ENCODE measurements around the gene GOLGA6L7.

Gene GOLGA6L7

GRCh38 chr15:28887339-28888174 is 39.1 kb upstream of the GOLGA6L7 start:
- DNase-seq (ENCODE audit: insufficient read length, low spot score), result no peak
- no peak for TF ChIP-seq POLR2A (IDR thresholded peaks at IDR 0.05; ENCODE audit: low read depth, low read length)
- FAIRE-seq, result no peak

- no peak for TF ChIP-seq POLR2A (IDR thresholded peaks at IDR 0.05; ENCODE audit: low read depth, low read length)
- no peak for DNase-seq (ENCODE audit: insufficient read length, low spot score)
- FAIRE-seq, result no peak
These were observed 38.2 kb upstream of the GOLGA6L7 start for GRCh38 chr15:28886431-28887338.

- DNase-seq (ENCODE audit: insufficient read length, low spot score), result no peak
- no peak for FAIRE-seq
- TF ChIP-seq POLR2A (IDR thresholded peaks at IDR 0.05; ENCODE audit: low read depth, low read length), result peak; percentile 25; the same call in 1 of the 2 replicates
These were observed 37.4 kb upstream of the GOLGA6L7 start, which contains the start of gene APBA2 for GRCh38 chr15:28885630-28886430. Gene APBA2 (plus strand): TSS chr15:28885974. CDS start chr15:29053885, 167,911 bp downstream.

- FAIRE-seq, result no peak
- TF ChIP-seq POLR2A (IDR thresholded peaks at IDR 0.05; ENCODE audit: low read depth, low read length), result no peak
- no peak for DNase-seq (ENCODE audit: insufficient read length, low spot score)
These were observed 36.7 kb upstream of the GOLGA6L7 start for GRCh38 chr15:28885128-28885629.

- FAIRE-seq, result no peak
- DNase-seq (ENCODE audit: insufficient read length, low spot score), result no peak
- TF ChIP-seq POLR2A (IDR thresholded peaks at IDR 0.05; ENCODE audit: low read depth, low read length), result no peak
These were observed 35.9 kb upstream of the GOLGA6L7 start for GRCh38 chr15:28884151-28884940.

- DNase-seq (ENCODE audit: insufficient read length, low spot score), result no peak
- FAIRE-seq, result no peak
- TF ChIP-seq POLR2A (IDR thresholded peaks at IDR 0.05; ENCODE audit: low read depth, low read length), result no peak
These were observed 33.2 kb upstream of the GOLGA6L7 start for GRCh38 chr15:28881600-28881999.

- FAIRE-seq, result no peak
- TF ChIP-seq POLR2A (IDR thresholded peaks at IDR 0.05; ENCODE audit: low read depth, low read length), result no peak
- no peak for DNase-seq (ENCODE audit: insufficient read length, low spot score)
These were observed 32.7 kb upstream of the GOLGA6L7 start for GRCh38 chr15:28881170-28881569.

GRCh38 chr15:28880680-28881079 is 32.2 kb upstream of the GOLGA6L7 start:
- FAIRE-seq (no peak), DNase-seq (ENCODE audit: insufficient read length, low spot score) (no peak)
- no peak for TF ChIP-seq POLR2A (IDR thresholded peaks at IDR 0.05; ENCODE audit: low read depth, low read length)

GRCh38 chr15:28879551-28879950 is 31.1 kb upstream of the GOLGA6L7 start:
- TF ChIP-seq POLR2A (IDR thresholded peaks at IDR 0.05; ENCODE audit: low read depth, low read length), result no peak
- FAIRE-seq (no peak), DNase-seq (ENCODE audit: insufficient read length, low spot score) (no peak)

GRCh38 chr15:28878209-28878608 is 29.8 kb upstream of the GOLGA6L7 start:
- TF ChIP-seq POLR2A (IDR thresholded peaks at IDR 0.05; ENCODE audit: low read depth, low read length), result no peak
- FAIRE-seq (no peak), DNase-seq (ENCODE audit: insufficient read length, low spot score) (no peak)

- FAIRE-seq (no peak), DNase-seq (ENCODE audit: insufficient read length, low spot score) (no peak)
- TF ChIP-seq POLR2A (IDR thresholded peaks at IDR 0.05; ENCODE audit: low read depth, low read length), result no peak
These were observed 28.4 kb upstream of the GOLGA6L7 start for GRCh38 chr15:28876845-28877185.

- no peak for TF ChIP-seq POLR2A (IDR thresholded peaks at IDR 0.05; ENCODE audit: low read depth, low read length)
- DNase-seq (ENCODE audit: insufficient read length, low spot score), result no peak
- FAIRE-seq, result no peak
These were observed 27.8 kb upstream of the GOLGA6L7 start for GRCh38 chr15:28876131-28876844.
